AG10803 (cell line): ENCODE data around the gene PTPRD.

Experiments
- DNase-seq: peaks from one replicate; pipeline ENCODE4 v3.0.0; 2010; ENCODE audit warnings: low read depth
- H3K4me3 ChIP-seq: 2 replicates; pipeline ENCODE4 v1.5.1; 2011; ENCODE audit warnings: mild to moderate bottlenecking, low read length, control low read depth
- CTCF ChIP-seq: conservative IDR thresholded peaks from 2 replicates; pipeline ENCODE4 v1.5.1; 2011; ENCODE audit warnings: mild to moderate bottlenecking, low read length, control low read depth, inconsistent platforms

PTPRD gene

GRCh38 chr9:9625248-9625647 lies 987.6 kb downstream of the PTPRD start:
- no peak overlapping the region for H3K4me3 ChIP-seq

GRCh38 chr9:9623506-9623905 lies 989.3 kb downstream of the PTPRD start:
- TF ChIP-seq CTCF, result no peak

More at GRCh38 chr9:9625248-9625647, 987.6 kb downstream of the PTPRD start:
- DNase-seq, result no peak
- no peak for TF ChIP-seq CTCF

GRCh38 chr9:9621355-9621940 lies 991.4 kb downstream of the PTPRD start:
- TF ChIP-seq CTCF, result no peak
- no peak for DNase-seq
- H3K4me3 ChIP-seq, result no peak overlapping the region

More at GRCh38 chr9:9623506-9623905, 989.3 kb downstream of the PTPRD start:
- H3K4me3 ChIP-seq, result no peak overlapping the region
- DNase-seq, result no peak

- TF ChIP-seq CTCF, result no peak
- peak; percentile 2 for DNase-seq
- H3K4me3 ChIP-seq, result no peak overlapping the region
These were observed 992.1 kb downstream of the PTPRD start for GRCh38 chr9:9620736-9621135.

GRCh38 chr9:9615086-9615485 lies 997.7 kb downstream of the PTPRD start:
- H3K4me3 ChIP-seq, result no peak overlapping the region
- no peak for TF ChIP-seq CTCF
- DNase-seq, result no peak

- no peak overlapping the region for H3K4me3 ChIP-seq
- no peak for DNase-seq
- no peak for TF ChIP-seq CTCF
These were observed 998.2 kb downstream of the PTPRD start for GRCh38 chr9:9614607-9615006.

GRCh38 chr9:9612755-9613154 lies 1000.0 kb downstream of the PTPRD start:
- TF ChIP-seq CTCF, result no peak
- no peak overlapping the region for H3K4me3 ChIP-seq
- DNase-seq, result no peak
